Measurements from ENCODE around the gene SIGLEC5.

SIGLEC5 gene

DNA sequence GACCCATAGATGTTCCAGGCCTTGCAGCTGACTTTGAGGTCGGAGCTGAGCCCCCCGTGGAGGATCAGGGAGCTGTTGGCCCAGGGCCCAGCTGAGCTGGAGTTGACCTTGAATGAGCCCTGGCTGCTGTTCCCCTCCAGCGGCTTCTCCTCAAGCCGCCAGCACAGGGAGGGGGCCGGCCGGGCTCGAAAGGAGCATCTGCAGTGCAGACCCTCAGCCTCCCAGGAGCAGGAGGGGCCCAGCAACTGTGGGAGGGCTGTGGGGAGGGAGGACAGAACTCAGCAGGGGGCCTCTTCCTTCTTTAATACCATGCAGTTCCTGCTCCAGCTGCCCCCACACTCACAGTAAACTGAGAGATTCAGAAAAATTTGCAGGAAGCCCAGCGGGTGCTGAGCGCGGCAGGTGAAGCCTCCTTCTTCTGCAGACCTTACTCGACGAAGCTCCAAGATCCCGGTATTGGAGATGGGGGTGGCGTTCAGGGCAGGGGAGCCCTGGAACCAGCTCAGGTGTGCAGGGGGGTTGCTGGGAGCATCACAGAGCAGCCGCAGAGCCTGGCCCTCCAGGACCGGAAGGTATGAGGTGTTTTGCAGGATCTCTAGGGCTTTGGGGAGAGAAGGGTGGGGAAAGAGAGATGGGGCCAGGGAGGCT lies 2.6 kb downstream of the SIGLEC5 start:
- no peak for DNase-seq

GRCh38 chr19:51626675-51627074 lies 3.5 kb downstream of the SIGLEC5 start:
- no peak for DNase-seq

DNA sequence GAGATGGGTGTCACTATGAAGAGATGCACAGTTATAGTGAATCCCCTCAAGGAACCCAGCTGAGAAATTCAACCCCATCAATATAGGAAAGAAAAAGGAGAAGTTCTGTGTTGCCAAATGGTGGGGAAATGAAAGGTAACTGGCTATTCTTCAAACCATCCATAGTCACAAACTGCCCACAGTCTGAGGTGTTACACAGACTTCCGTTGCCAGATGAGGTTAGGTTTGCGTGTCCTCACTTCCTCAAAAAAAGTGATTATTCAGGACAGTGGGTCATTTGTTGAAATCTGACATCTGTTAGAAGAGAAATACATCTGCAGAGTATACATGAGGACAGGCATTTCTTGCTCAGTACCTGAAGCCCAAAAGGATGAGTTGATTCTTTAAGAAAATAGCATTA lies 9.0 kb downstream of the SIGLEC5 start:
- DNase-seq = no peak

GRCh38 chr19:51615991-51616390 lies 14.2 kb downstream of the SIGLEC5 start:
- DNase-seq = no peak

- DNase-seq = no peak
These were observed 15.4 kb downstream of the SIGLEC5 start for GRCh38 chr19:51614789-51615188.

DNA sequence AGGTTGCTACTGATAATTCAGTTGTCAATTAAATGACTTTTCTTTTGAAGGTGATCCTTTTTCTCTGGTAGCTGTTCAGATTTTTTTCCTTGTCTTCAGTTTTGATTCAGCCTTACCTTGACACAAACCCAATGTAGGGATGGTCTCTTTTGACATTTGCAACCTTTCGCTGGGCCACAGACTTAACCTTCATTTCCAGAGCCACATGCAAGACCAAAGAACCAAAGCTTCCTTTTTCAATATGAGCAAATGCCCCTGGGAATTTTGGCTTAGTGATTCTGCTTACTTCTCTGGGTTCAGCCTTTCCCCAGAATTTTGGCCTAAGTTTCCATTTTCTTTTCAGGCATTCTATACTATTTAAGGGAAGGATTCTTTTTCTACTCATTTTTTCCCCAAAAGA lies 19.6 kb downstream of the SIGLEC5 start:
- no peak for DNase-seq

- DNase-seq = no peak
These were observed 22.2 kb downstream of the SIGLEC5 start for GRCh38 chr19:51607920-51608562.

DNA sequence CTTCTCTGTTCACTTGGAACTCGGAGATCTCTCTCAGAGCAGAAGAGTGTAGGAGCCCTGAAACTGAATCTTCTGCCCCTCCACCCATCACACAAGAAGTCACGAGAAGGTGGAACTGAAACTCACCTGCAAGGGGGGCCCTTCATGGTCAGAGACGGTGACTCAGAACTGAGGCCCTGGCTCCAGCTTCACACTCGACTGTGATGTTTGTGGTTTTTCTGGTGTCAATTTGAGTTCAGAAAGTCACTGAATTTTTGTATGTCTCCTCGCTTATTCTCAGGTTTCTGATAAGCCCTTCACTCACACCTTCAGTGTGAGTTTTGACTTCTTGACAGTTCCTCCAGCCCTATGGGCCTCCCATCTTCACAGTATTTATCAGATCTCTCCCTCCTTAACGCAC lies 23.1 kb downstream of the SIGLEC5 start:
- DNase-seq = no peak

GRCh38 chr19:51602189-51602854 lies 27.9 kb downstream of the SIGLEC5 start:
- no peak for DNase-seq

- DNase-seq = no peak
These were observed 29.1 kb downstream of the SIGLEC5 start for GRCh38 chr19:51600940-51601580.

DNA sequence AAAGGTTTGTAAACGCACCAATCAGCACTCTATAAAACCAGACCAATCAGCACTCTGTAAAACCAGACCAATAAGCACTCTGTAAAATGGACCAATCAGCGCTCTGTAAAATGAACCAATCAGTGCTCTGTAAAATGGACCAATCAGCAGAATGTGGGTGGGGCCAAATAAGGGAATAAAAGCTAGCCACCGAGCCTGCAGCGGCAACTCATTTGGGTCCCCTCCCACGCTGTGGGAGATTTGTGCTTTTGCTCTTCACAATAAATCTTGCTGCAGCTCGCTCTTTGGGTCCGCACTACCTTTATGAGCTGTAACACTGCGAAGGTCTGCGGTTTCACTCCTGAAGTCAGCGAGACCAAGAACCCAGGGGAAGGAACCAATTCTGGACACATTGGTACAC lies 31.1 kb downstream of the SIGLEC5 start:
- DNase-seq = no peak

GRCh38 chr19:51598159-51598915 lies 31.9 kb downstream of the SIGLEC5 start:
- DNase-seq = no peak

- no peak for DNase-seq
These were observed 34.7 kb downstream of the SIGLEC5 start for GRCh38 chr19:51595190-51596175.

DNA sequence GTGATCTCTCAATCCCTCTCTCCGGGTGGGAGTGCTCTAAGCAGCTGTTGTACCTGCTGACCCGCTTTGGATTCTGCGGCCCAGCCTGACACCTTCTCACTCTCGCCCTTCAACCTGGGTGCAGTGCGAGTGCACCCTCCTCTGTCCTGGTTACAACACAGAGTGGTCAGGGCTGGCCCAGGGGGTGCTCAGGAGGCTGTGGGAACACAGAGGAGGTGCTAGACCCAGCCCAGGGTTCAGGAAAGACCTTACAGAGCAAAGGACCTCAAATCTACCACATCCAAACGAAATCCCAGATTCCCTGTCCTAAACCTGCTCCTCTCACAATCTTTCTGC lies 35.5 kb downstream of the SIGLEC5 start:
- DNase-seq = no peak

- peak; percentile 72 for DNase-seq
These were observed 36.0 kb downstream of the SIGLEC5 start for GRCh38 chr19:51593969-51594773.

DNA sequence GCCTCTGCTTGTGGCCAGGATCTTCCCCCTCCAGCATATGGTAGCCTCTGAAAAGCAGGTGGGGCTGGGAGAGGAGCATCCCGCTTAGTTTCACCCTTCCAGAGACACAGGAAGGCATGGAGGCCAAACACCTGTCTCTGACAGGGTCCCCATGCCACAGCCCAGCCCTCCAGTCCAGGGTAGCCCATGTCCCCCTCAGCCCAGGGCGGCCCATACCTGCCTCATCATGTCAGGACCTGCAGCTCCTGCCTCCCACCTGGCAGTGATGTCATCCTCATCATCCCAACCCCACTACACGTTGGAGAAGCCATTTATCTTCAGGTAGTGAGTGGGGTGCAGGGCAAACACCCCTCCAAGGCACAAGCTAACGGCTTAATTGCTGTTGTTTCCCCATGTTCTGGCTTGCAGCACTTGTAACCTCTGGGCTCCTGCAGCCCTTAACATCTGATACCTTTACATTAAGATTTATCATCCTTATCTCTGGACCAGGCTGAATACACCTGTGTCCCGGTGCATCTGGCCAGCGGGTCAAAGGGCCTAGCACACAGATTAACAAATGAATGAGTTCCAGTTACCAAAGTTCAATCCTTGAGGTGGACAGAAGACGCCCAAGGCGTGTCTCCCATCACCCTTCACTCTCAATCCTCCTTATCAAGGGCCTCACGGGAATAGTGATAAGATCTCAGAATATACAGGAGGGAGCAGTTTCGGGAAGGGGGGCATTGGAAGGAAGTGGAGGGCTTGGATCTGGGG lies 36.9 kb downstream of the SIGLEC5 start:
- DNase-seq = no peak

DNA sequence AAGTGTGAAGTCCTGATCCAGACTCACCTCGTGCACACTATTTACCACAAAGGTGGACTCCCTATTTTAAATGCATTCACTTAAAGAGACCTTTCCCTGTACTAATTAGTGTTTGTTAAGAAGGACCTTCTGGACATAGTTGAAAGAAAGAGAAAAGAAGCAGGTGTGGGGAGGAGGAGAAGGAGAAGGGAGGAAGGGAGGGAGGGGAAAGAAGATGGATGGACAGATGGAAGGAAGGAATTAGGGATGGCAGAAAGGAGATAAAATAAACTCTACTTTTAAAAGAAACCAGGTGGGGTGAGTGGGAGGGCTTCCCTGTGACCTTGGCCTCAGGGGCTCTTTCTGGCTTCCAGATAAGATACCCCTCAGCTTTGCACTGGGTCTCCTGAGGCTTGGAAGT lies 37.7 kb downstream of the SIGLEC5 start:
- no peak for DNase-seq

DNA sequence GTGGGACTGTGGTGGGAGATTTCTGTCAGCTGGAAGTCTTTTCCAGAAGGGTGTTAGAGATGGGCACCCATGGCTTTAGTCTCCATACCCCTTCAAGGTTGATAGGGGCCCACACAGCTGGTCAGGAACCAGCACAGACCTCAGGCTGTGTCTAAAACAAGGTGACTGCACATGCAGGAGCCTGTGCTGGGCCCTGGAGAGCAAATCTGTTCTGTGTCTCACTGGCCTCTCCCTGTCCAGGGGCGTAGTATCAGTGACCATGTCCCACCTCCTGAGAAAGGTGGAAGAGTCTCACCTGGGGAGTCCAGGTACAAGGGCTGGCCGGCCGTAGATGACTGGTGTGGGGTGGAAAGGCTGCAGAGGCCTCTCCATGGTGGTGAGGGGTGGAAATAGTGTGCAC lies 39.8 kb downstream of the SIGLEC5 start:
- no peak for DNase-seq

GRCh38 chr19:51589511-51589910 lies 40.7 kb downstream of the SIGLEC5 start:
- DNase-seq = no peak

Data from NCI-H1417 treated with DMSO at 0.1 percent for 48 hours (cell line).